ENCODE results near the gene MAPK7. TPM values are rescaled to one million over a fixed set of nuclear protein-coding genes. Genes with fewer than 3 reads are reported as not detected.

MAPK7 gene
- total RNA-seq, 4 donors from 2014 or later = 34.9 to 95.7 (median 61.1) TPM

DNA sequence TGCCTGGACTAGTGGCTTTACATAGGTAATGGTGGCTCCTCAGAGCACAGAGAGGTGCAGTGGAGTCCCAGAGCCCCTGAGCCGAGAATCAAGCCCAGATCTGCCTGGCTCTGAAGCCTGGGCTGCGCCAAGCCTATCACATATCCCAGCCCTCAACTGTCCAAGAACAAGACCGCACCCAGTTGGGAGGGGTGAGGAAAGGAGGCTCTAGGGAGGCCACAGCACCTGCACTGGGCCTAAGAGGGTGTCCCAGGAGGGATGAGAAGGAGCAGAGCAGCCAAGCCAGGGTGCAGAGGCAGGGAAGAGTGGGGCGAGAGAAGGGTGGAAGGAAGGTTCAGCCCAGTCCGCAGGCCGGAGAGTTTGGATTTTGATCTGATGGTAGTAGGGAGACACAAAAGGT, 31.8 kb downstream of the MAPK7 start:
- TF ChIP-seq POLR2A (IDR thresholded peaks at IDR 0.05) = no peak
- TF ChIP-seq, protein P1, sequence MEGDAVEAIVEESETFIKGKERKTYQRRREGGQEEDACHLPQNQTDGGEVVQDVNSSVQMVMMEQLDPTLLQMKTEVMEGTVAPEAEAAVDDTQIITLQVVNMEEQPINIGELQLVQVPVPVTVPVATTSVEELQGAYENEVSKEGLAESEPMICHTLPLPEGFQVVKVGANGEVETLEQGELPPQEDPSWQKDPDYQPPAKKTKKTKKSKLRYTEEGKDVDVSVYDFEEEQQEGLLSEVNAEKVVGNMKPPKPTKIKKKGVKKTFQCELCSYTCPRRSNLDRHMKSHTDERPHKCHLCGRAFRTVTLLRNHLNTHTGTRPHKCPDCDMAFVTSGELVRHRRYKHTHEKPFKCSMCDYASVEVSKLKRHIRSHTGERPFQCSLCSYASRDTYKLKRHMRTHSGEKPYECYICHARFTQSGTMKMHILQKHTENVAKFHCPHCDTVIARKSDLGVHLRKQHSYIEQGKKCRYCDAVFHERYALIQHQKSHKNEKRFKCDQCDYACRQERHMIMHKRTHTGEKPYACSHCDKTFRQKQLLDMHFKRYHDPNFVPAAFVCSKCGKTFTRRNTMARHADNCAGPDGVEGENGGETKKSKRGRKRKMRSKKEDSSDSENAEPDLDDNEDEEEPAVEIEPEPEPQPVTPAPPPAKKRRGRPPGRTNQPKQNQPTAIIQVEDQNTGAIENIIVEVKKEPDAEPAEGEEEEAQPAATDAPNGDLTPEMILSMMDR (IDR thresholded peaks at IDR 0.05) = no peak
- WGBS, 2 donors = 80 to 87% methylated on average over 6 of the region's 6 CpGs
- peak in 1 of 2 donors; percentile 70 for DNase-seq (ENCODE audit: low spot score in 2 of 2)
- no peak overlapping the region for H3K4me3 ChIP-seq (ENCODE audit: low read depth, poor library complexity, severe bottlenecking)
- intact Hi-C loops (cut with DNase I; ENCODE audit: low total_unique reads) = no loop called here

DNA sequence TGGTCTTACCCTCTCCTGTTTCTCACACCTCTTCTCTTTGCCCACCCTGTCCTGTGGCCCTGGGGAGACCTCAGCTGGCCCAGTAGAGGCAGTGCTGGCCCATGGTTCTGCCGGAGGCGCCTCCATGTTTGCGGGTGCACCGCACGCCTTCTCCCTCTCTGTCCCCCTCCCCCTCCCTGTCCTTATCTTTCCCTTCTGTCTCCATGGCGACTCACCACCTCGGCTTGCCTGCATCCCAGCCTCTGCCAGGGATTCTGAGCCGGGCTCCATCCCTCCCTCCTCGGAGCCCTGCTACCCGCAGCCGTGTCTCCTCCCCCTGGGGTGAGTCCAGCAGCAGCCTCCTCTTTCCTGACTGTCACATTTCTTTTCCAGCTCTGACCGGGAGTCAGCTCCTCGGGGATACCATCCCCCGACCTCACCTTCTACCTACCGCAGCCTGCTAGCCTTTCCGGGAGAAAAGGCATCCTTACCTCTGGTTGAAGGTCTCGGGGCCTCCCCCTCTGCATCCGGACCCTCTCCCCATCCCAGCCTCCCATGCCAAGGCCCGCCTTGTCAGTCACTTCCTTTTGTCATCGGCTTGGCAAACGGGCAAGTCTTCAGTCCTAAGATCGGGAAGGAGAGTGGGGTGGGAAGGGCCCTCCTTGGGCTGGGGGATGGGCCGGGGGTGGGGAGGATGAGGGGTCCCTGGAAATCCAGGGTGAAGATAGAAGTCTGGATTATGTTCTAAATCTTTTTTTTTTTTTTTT, 32.8 kb downstream of the MAPK7 start, which contains the start of gene RNF112:
RNF112 (plus strand) TSS at position 358 of the 746 bp plus-strand sequence; CDS start at position 535, 177 bp downstream.
- DNase-seq (ENCODE audit: low spot score in 2 of 2) = peak in 1 of 2 donors; percentile 85
- WGBS, 2 donors = 38 to 43% methylated on average over 23 of the region's 23 CpGs
- TF ChIP-seq POLR2A (IDR thresholded peaks at IDR 0.05) = no peak
- TF ChIP-seq, protein P1 (IDR thresholded peaks at IDR 0.05) = no peak
- intact Hi-C loops (cut with DNase I; ENCODE audit: low total_unique reads) = no loop called here
- H3K4me3 ChIP-seq (ENCODE audit: low read depth, poor library complexity, severe bottlenecking) = no peak within 1 kb of the TSS

DNA sequence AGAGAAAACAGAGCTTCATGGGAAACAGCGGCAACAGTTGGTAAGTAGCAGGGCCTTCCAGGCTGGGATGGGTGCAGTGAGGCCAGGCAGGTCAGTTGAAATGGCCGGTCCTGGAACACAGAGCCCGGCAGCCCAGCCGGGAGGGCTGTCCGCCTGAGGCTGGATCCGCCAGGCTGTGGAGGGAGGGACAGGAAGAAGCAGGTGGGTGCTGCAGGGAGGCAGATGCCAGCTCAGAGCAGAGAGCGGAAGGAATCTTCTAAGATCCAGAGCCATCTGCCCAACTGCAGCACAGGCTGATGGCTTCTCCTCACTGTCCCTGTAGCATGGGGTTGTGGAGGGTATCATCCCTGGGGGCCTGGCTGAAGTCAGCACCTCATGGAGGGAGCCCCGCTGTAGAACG, 33.3 kb downstream of the MAPK7 start:
- intact Hi-C loops (cut with DNase I; ENCODE audit: low total_unique reads) = no loop called here
- H3K4me3 ChIP-seq (ENCODE audit: low read depth, poor library complexity, severe bottlenecking) = no peak overlapping the region
- no peak for TF ChIP-seq POLR2A (IDR thresholded peaks at IDR 0.05)
- TF ChIP-seq, protein P1 (IDR thresholded peaks at IDR 0.05) = no peak
- DNase-seq (ENCODE audit: low spot score in 2 of 2) = peak in 1 of 2 donors; percentile 82
- 63% methylated on average over 9 of the region's 9 CpGs for WGBS, 2 donors

DNA sequence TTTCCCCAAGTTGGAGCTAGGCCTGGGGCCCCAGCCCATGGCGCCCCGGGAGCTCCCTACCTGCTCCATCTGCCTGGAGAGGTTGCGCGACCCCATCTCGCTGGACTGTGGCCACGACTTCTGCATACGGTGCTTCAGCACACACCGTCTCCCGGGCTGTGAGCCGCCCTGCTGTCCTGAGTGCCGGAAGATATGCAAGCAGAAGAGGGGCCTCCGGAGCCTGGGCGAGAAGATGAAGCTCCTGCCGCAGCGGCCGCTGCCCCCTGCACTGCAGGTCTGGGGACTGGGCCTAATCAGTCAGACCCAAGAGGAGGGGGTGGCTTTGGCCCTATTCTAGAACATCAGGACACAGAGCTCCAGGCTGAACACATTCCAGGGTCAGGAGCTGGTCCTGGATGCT, 34.2 kb downstream of the MAPK7 start:
- TF ChIP-seq, protein P1 (IDR thresholded peaks at IDR 0.05) = no peak
- TF ChIP-seq POLR2A (IDR thresholded peaks at IDR 0.05) = no peak
- no peak overlapping the region for H3K4me3 ChIP-seq (ENCODE audit: low read depth, poor library complexity, severe bottlenecking)
- no peak for DNase-seq (ENCODE audit: low spot score in 2 of 2)
- intact Hi-C loops (cut with DNase I; ENCODE audit: low total_unique reads) = no loop called here
- WGBS, 2 donors = 93 to 95% methylated on average over 16 of the region's 16 CpGs

DNA sequence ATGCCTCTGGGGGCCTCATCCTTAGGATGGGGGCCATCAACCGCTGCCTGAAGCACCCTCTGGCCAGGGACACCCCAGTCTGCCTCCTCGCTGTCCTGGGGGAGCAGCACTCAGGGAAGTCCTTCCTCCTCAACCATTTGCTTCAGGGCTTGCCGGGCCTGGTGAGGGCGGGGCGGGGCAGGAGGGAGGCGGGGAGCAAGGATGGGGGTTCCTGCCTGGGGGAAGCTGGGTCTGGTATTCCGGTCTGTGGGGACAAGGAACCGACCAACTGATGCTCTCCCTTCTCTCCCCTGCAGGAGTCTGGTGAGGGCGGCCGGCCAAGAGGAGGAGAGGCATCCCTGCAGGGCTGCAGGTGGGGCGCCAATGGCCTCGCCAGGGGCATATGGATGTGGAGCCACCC, 34.7 kb downstream of the MAPK7 start:
- DNase-seq (ENCODE audit: low spot score in 2 of 2) = no peak
- 76 to 87% methylated on average over 11 of the region's 12 CpGs for WGBS, 2 donors
- TF ChIP-seq, protein P1 (IDR thresholded peaks at IDR 0.05) = no peak
- no peak for TF ChIP-seq POLR2A (IDR thresholded peaks at IDR 0.05)
- intact Hi-C loops (cut with DNase I; ENCODE audit: low total_unique reads) = no loop called here
- H3K4me3 ChIP-seq (ENCODE audit: low read depth, poor library complexity, severe bottlenecking) = no peak overlapping the region

All from lower leg skin (tissue), 4 donors.